ENCODE results near the gene DIRAS1.

DNA sequence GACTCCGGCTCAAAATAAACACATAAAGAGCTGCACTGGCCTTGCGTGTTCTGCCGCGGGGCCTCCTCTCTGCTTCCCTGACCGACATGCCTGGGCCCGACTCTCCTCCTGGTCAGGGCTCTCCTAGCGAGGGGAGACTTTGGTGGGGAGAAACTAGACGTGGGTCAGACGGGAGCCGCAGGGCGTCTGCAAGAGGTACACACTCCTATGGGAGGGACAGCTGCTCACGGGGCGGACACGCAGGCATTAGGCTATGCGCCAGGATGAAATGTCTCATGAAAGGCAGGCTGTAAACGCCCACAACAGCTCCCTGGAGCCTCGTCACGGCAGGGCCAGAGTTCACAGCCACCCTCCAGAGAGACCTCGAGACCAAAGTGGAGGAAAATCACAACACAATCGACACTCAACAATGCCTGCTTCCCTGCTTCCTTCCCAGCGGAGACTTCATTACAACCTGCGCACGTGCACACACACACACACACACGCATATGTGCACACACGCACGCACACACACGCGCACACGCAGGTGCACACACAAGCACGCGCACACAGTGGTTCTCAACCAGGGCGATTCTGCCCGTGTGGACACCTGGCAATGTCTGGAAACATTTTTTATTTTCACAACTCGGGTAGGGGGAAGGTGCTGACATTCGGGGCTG is 12.9 kb upstream of the DIRAS1 start:
- TF ChIP-seq, protein P1, sequence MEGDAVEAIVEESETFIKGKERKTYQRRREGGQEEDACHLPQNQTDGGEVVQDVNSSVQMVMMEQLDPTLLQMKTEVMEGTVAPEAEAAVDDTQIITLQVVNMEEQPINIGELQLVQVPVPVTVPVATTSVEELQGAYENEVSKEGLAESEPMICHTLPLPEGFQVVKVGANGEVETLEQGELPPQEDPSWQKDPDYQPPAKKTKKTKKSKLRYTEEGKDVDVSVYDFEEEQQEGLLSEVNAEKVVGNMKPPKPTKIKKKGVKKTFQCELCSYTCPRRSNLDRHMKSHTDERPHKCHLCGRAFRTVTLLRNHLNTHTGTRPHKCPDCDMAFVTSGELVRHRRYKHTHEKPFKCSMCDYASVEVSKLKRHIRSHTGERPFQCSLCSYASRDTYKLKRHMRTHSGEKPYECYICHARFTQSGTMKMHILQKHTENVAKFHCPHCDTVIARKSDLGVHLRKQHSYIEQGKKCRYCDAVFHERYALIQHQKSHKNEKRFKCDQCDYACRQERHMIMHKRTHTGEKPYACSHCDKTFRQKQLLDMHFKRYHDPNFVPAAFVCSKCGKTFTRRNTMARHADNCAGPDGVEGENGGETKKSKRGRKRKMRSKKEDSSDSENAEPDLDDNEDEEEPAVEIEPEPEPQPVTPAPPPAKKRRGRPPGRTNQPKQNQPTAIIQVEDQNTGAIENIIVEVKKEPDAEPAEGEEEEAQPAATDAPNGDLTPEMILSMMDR (IDR thresholded peaks at IDR 0.05 in 4 of 5, conservative IDR thresholded peaks at IDR 0.05 in 1 of 5), result no peak
- TF ChIP-seq POLR2A (IDR thresholded peaks at IDR 0.05), result no peak
